Large intestine (tissue), 3 donors: Measurements from ENCODE around the gene LBHD2. TPM values are rescaled to one million over a fixed set of nuclear protein-coding genes. Genes with fewer than 3 reads are reported as not detected.

Source experiments
- DNase-seq, 2 donors: peaks; one replicate each; pipeline versions ENCODE4 v3.0.0 to v3.0.0-alpha.2; 2013
- H3K27ac ChIP-seq: one replicate; pipeline ENCODE4 v1.5.1; 2013; ENCODE audit warnings: low read length
- H3K27me3 ChIP-seq: 2 replicates; pipeline ENCODE4 v1.6.1; 2013; ENCODE audit warnings: low read length; ENCODE audit not compliant: control insufficient read depth, insufficient read depth
- H3K36me3 ChIP-seq: 2 replicates; pipeline ENCODE4 v1.6.1; 2013; ENCODE audit warnings: low read length; ENCODE audit not compliant: control insufficient read depth, insufficient read depth
- H3K4me1 ChIP-seq: one replicate; pipeline ENCODE4 v1.6.1; 2013; ENCODE audit warnings: low read length; ENCODE audit not compliant: control insufficient read depth, insufficient read depth
- H3K4me3 ChIP-seq: one replicate; pipeline ENCODE4 v1.5.1; 2013; ENCODE audit warnings: low read length
- H3K9me3 ChIP-seq: one replicate; pipeline ENCODE4 v1.6.1; 2013; ENCODE audit warnings: mild to moderate bottlenecking, low read depth, low read length, moderate library complexity; ENCODE audit not compliant: control insufficient read depth
- WGBS: methylation state at CpG from one replicate; pipeline ENCODE4 v1.1.5; 2013; ENCODE audit warnings: low lambda C conversion rate; ENCODE audit not compliant: insufficient coverage; 5-methylcytosine and 5-hydroxymethylcytosine counted together
- polyA plus RNA-seq: library from polyadenylated mRNA; unstranded; fragments of 120-200 nt; gene quantifications from one replicate; pipeline ENCODE4 v1.2.1, GENCODE V29; 2013

The LBHD2 gene
- polyA plus RNA-seq, 1 donor, result not detected

GRCh38 chr14:103128631-103129300, 44.8 kb downstream of the LBHD2 start:
- Histone ChIP-seq H3K27ac (no peak overlapping the region), H3K27me3 (peaks cover 45% of the 10 kb centered on the region), H3K4me3 (no peak overlapping the region), H3K9me3 (peaks cover 3% of the 10 kb centered on the region), H3K36me3 (peaks cover 2% of the 10 kb centered on the region), H3K4me1 (peaks cover 9% of the 10 kb centered on the region)
- 100% methylated on average over 1 of the region's 13 CpGs for WGBS
- DNase-seq, result no peak

GRCh38 chr14:103129301-103130016, 45.4 kb downstream of the LBHD2 start:
- H3K27ac ChIP-seq, result no peak overlapping the region

GRCh38 chr14:103130017-103130764, 46.2 kb downstream of the LBHD2 start:
- WGBS, result no CpG with 5 or more reads among the region's 26 CpGs
- Histone ChIP-seq H3K9me3 (peaks cover 3% of the 10 kb centered on the region), H3K27ac (no peak overlapping the region), H3K36me3 (peaks cover 5% of the 10 kb centered on the region), H3K27me3 (peaks cover 31% of the 10 kb centered on the region), H3K4me1 (peaks cover 9% of the 10 kb centered on the region), H3K4me3 (no peak overlapping the region)
- no peak for DNase-seq

More at GRCh38 chr14:103129301-103130016, 45.4 kb downstream of the LBHD2 start:
- no peak for DNase-seq
- WGBS, result 80% methylated on average over 1 of the region's 12 CpGs
- peaks cover 5% of the 10 kb centered on the region for H3K36me3 ChIP-seq
- no peak overlapping the region for H3K4me3 ChIP-seq
- H3K9me3 ChIP-seq, result peaks cover 3% of the 10 kb centered on the region
- peaks cover 9% of the 10 kb centered on the region for H3K4me1 ChIP-seq
- H3K27me3 ChIP-seq, result peaks cover 38% of the 10 kb centered on the region

DNA sequence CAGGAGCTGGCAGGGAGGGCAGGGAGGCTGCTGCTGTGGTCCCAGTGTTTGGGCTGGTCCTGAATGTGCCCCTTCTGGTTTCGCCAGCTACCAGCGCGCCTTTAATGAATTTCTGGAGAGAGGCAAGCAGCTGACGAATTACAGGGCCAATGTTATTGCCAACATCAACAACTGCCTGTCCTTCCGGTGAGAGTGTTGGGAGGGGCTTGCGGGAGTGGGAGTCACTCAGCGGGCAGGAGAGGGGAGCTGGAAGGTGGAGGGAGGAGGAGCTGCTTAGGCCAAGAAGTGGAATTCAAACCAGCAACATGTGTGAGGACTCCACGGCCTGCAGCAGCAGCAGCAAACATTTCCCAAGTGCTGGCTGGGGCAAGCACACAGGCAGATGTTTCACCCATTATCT, 47.0 kb downstream of the LBHD2 start:
- Histone ChIP-seq H3K27me3 (peaks cover 23% of the 10 kb centered on the region), H3K4me3 (no peak overlapping the region), H3K36me3 (peaks cover 5% of the 10 kb centered on the region), H3K27ac (no peak overlapping the region), H3K9me3 (peaks cover 3% of the 10 kb centered on the region), H3K4me1 (peaks cover 9% of the 10 kb centered on the region)
- DNase-seq, result no peak
- WGBS, result no CpG with 5 or more reads among the region's 8 CpGs

DNA sequence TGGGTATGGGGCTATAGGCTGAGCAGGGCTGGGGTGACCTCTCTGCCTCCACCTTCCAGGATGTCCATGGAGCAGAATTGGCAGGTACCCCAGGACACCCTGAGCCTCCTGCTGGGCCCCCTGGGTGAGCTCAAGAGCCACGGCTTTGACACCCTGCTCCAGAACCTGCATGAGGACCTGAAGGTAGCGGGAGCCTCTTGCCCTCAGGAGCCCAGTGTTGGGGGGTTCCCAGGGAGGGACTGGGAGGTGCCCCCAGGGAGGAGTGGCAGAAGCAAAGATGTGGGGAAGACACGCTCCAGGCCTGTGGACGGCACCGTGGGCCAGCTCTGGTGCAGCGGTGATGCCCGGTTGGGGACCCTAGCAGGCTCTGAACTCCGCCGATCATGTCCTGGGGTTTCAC, 47.6 kb downstream of the LBHD2 start:
- Histone ChIP-seq H3K4me3 (no peak overlapping the region), H3K36me3 (peaks cover 5% of the 10 kb centered on the region), H3K27me3 (peaks cover 17% of the 10 kb centered on the region), H3K27ac (no peak overlapping the region), H3K9me3 (peaks cover 3% of the 10 kb centered on the region), H3K4me1 (peaks cover 5% of the 10 kb centered on the region)
- DNase-seq, result no peak
- no CpG with 5 or more reads among the region's 9 CpGs for WGBS

- H3K36me3 ChIP-seq, result peaks cover 5% of the 10 kb centered on the region
- DNase-seq, result no peak
- H3K27ac ChIP-seq, result no peak overlapping the region
- no peak overlapping the region for H3K4me3 ChIP-seq
- H3K4me1 ChIP-seq, result peaks cover 3% of the 10 kb centered on the region
- H3K27me3 ChIP-seq, result peaks cover 16% of the 10 kb centered on the region
- H3K9me3 ChIP-seq, result no peaks in the 10 kb centered on the region
- WGBS, result 96% methylated on average over 10 of the region's 39 CpGs
These were observed 48.6 kb downstream of the LBHD2 start for GRCh38 chr14:103132381-103133209.

DNA sequence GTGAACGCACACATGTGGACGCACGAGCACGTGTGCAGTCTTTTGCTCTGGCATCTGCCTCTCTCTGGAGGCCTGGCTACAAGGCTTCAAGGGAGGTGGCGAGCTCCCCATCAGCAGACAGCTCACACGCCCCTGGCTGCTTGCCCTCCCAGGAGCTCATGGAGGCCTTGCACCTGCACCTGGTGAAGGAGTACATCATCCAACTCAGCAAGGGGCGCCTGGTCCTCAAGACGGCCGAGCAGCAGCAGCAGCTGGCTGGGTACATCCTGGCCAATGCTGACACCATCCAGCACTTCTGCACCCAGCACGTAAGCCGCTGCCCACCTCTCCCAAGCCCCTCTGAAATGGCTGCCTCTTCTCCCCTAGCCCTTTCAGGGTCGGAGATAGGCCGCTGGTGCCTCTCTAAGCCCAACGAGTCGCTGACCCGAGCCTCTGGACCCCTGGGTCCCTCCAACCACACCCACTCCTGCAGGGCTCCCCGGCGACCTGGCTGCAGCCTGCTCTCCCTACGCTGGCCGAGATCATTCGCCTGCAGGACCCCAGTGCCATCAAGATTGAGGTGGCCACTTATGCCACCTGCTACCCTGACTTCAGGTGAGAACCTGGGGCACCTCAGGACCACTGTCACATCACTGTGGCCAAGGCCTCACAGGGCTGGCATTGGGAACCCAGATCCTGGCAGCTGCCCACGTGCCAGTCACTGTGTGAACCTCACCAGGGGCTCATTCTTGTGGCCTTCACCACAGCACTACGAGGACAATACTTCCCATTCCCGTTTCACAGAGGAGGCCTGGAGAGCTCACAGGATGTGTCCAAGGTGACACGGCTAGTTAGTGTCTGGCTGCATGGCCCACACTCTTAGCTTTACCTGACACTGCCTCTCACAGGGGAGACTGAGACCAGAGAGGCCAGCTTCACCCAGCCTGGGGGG, 49.5 kb downstream of the LBHD2 start:
- Histone ChIP-seq H3K27ac (no peak overlapping the region), H3K4me1 (peaks cover 3% of the 10 kb centered on the region), H3K9me3 (peaks cover 5% of the 10 kb centered on the region), H3K4me3 (no peak overlapping the region), H3K27me3 (peaks cover 9% of the 10 kb centered on the region), H3K36me3 (peaks cover 5% of the 10 kb centered on the region)
- no peak for DNase-seq
- WGBS, result no CpG with 5 or more reads among the region's 25 CpGs

DNA sequence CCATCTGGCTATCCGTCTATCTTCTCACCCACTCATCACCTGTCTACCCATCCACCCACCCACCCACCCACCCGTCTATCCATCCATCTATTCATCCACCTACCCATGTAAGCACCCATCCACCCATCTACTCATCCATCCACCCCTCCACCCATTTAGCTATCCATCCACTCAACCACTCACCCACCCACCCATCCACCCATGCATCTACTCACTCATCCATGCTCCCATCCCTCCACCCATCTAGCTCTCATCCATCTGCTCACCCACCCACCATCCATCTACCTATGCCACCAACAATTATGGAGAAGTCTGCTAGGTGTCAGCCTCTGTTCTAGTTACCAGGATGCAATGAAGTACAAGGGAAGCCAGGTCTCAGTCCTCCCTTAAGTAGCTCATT, 50.4 kb downstream of the LBHD2 start:
- WGBS, result no CpG with 5 or more reads among the region's 2 CpGs
- H3K27ac ChIP-seq, result no peak overlapping the region
- peaks cover 10% of the 10 kb centered on the region for H3K27me3 ChIP-seq
- H3K4me3 ChIP-seq, result no peak overlapping the region
- peaks cover 5% of the 10 kb centered on the region for H3K9me3 ChIP-seq
- H3K4me1 ChIP-seq, result peaks cover 8% of the 10 kb centered on the region
- peaks cover 5% of the 10 kb centered on the region for H3K36me3 ChIP-seq
- no peak for DNase-seq

GRCh38 chr14:103134919-103135318, 50.9 kb downstream of the LBHD2 start:
- DNase-seq, result no peak
- peaks cover 5% of the 10 kb centered on the region for H3K36me3 ChIP-seq
- peaks cover 12% of the 10 kb centered on the region for H3K27me3 ChIP-seq
- WGBS, result no CpG with 5 or more reads among the region's 14 CpGs
- no peak overlapping the region for H3K27ac ChIP-seq
- H3K9me3 ChIP-seq, result peaks cover 5% of the 10 kb centered on the region
- peaks cover 8% of the 10 kb centered on the region for H3K4me1 ChIP-seq
- no peak overlapping the region for H3K4me3 ChIP-seq
